HG03108 (cell line): Measurements from ENCODE around the gene TRIM22.

Source experiments
- ATAC-seq: cut with Tn5 transposase; IDR thresholded peaks from one replicate; pipeline ENCODE4 v1.9.1; 2021; ENCODE audit warnings: moderate library complexity; ENCODE audit not compliant: unreplicated experiment

The TRIM22 gene

GRCh38 chr11:5737670-5738392 lies 48.2 kb downstream of the TRIM22 start:
- no peak for ATAC-seq

GRCh38 chr11:5738431-5738830 lies 48.8 kb downstream of the TRIM22 start:
- ATAC-seq, result no peak

- ATAC-seq, result no peak
Observed at GRCh38 chr11:5746614-5747013, 57.0 kb downstream of the TRIM22 start.

- no peak for ATAC-seq
Observed at GRCh38 chr11:5749836-5750235, 60.2 kb downstream of the TRIM22 start.

- ATAC-seq, result no peak
Observed at GRCh38 chr11:5753943-5754342, 64.4 kb downstream of the TRIM22 start, which contains the start of gene OR52N4. TSS of gene OR52N4 (plus strand) at chr11:5754243. CDS start at chr11:5754741, 498 bp downstream.
